Hematopoietic multipotent progenitor cell treated with erythropoietin and hydrocortisone succinate and interleukin-3 and kit ligand, for 17 days (in vitro differentiated cells): ENCODE measurements around the gene ZNF141.
"Not testable (repeated sequence)": the region's sequence is repeated elsewhere in the genome, so short reads cannot be mapped to it uniquely, and the experiment has no call there.

Experiments
- DNase-seq: peaks from one replicate; pipeline ENCODE4 v3.0.0-alpha.2; 2015; ENCODE audit warnings: low spot score

Gene ZNF141

DNA sequence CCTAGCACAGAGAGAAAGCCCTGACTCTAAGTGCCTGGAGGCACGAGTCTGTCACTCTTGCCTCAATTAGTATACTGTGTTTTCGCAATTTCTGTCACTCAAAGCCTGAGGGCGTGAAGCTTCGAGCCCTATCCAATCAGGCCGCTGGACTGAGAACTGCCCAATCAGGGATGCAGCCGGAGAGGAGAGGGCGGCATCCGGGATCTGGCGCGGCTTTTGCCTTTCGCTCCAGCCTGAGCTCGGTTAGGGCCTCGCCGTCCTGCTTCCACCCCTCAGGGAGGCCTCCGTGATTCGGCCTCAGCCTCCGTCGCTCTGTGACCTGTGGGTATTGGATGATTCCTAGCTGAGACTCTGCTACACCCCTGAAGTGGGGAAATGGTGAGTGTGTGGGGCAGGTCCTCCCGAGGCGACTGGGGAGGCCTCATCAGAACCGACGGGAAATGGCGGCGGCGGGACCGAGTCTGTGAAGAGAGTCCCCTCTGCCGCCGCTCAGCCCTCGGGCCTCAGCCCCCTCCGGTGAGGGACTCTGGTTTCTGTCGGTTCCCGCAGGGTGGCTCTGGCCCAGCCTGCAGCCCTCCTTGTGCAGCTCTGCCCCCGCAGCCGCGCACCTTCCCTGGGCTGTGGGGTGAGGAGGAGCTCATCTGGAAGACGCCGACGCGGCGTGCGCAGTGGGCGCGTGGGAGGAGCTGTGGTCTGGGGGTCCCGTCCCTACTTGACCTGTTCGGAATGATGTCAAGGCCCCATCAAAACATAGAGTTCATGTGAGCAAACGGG, 48.5 kb downstream of the ZNF141 start:
- no peak for DNase-seq

DNA sequence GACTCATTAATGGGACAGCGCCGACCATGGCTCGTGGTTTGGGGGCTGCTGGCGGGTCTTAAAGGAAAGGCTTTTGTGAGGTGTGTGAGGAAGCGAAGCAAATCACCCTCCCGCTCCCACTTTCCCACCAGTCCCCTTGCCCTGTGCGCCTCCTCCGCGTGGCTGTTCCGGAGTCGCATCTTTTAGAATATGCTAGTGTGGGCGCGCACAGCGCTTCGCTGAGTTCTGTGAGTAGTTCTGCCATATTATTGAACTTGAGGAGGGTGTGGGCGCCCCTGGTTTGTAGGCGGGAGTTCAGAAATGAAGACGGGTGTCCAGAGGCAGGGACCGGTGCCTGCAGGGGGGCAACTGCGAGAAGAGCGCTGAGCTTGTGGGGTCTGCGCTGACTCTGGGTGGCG, 49.1 kb downstream of the ZNF141 start:
- DNase-seq: no peak

DNA sequence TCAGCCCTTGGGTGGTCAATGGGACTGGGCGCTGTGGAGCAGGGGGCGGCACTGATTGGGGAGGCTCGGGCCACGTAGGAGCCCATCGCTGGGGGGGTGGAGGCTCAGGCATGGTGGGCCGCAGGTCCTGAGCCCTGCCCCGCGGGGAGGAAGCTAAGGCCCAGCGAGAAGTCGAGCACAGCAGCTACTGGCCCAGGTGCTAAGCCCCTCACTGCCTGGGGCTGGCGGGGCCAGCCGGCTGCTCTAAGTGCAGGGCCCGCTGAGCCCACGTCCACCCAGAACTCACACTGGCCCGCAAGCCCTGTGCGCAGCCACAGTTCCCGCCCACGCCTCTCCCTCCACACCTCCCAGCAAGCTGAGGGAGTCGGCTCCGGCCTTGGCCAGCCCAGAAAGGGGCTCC, 66.4 kb downstream of the ZNF141 start:
- no peak for DNase-seq

- DNase-seq: not testable (repeated sequence)
Observed at GRCh38 chr4:408321-408720, 70.7 kb downstream of the ZNF141 start.

- DNase-seq: no peak
Observed at GRCh38 chr4:422587-422986, 85.0 kb downstream of the ZNF141 start.
